ENCODE data around the gene FLT3.

FLT3 gene

GRCh38 chr13:27976362-27977091 lies 123.8 kb downstream of the FLT3 start:
- Histone ChIP-seq H3K4me1 (ENCODE audit: control extremely low read depth in 1 of 4, control insufficient read depth in 4 of 4, insufficient read depth in 4 of 4, low read length in 3 of 4) (peaks cover 0 to 34% (median 19%) of the 10 kb centered on the region in 4 experiments), H3K36me3 (ENCODE audit: control insufficient read depth in 4 of 4, insufficient read depth in 4 of 4, low read length in 3 of 4) (no peaks in the 10 kb centered on the region), H3K9me3 (ENCODE audit: control extremely low read depth in 1 of 5, control insufficient read depth in 4 of 5, insufficient read depth in 2 of 5, low read depth in 1 of 5, low read length in 4 of 5) (no peaks in the 10 kb centered on the region), H3K27me3 (replicated peaks in 2 of 5; ENCODE audit: control insufficient read depth in 4 of 5, insufficient read depth in 5 of 5, low read length in 4 of 5) (peaks cover 5 to 100% (median 75%) of the 10 kb centered on the region in 5 experiments), H3K27ac (ENCODE audit: insufficient read depth in 1 of 2, low read depth in 1 of 2, low read length in 2 of 2, poor library complexity in 1 of 2, severe bottlenecking in 2 of 2) (no peak overlapping the region), H3K4me3 (ENCODE audit: control insufficient read depth in 1 of 7, extremely low read depth in 1 of 7, insufficient read depth in 4 of 7, low read depth in 2 of 7, low read length in 6 of 7) (no peak overlapping the region)
- DNase-seq: no peak
- POLR2A ChIA-PET: no interaction called here
- 10% methylated on average over 10 of the region's 12 CpGs for WGBS (ENCODE audit: insufficient coverage)
- CTCF ChIA-PET: interaction anchor here (0.6 to 4.2 kb wide), 10 partner anchors 9 to 603 kb away, joined by 3 to 26 read pairs (median 4); no protein-coding TSS in a partner anchor

DNA sequence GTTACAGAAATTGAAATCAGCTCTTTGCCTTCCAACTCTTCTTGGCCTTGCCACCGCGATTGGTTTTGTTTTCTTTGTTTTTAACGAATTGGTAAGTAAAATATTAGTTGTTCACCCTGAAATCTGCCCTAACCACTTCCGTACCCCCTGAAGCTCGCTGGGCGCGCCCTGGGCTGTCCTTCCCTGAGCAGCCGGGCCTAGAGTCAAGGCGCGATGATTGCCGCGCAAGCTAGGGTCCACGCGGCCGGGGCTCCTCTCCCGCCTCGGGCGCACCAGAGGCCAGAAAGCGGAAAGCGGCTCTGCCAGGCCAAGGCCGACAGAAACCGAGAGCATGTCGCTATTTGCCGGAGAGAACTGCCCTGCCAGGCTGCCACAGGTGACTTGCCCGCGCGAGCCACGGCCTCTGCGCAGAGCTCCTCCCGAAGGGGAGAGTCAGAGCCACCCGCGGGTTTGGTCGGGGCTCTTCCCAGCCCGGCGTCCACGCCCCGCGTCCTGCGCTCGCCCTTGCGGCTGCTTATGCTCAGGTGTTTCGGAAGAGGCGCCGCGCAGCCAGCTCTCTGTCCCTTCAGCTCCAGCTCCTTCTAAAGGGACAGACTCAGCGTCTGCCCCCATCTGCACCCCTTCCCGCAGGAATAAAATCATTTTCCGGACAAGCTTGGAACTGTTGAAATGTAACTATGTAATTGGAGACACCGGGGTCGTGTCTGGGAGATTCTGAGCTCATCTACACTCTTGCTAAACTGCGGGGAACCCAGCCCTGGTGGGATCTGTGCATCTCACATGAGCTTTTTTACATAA lies 124.6 kb downstream of the FLT3 start:
- Histone ChIP-seq H3K9me3 (ENCODE audit: control extremely low read depth in 1 of 5, control insufficient read depth in 4 of 5, insufficient read depth in 2 of 5, low read depth in 1 of 5, low read length in 4 of 5) (no peaks in the 10 kb centered on the region), H3K27me3 (replicated peaks in 2 of 5; ENCODE audit: control insufficient read depth in 4 of 5, insufficient read depth in 5 of 5, low read length in 4 of 5) (peaks cover 5 to 100% (median 70%) of the 10 kb centered on the region in 5 experiments)
- CTCF ChIA-PET: interaction anchor here (0.8 to 4.2 kb wide), 10 partner anchors 8 to 602 kb away, joined by 3 to 26 read pairs (median 5); no protein-coding TSS in a partner anchor

DNA sequence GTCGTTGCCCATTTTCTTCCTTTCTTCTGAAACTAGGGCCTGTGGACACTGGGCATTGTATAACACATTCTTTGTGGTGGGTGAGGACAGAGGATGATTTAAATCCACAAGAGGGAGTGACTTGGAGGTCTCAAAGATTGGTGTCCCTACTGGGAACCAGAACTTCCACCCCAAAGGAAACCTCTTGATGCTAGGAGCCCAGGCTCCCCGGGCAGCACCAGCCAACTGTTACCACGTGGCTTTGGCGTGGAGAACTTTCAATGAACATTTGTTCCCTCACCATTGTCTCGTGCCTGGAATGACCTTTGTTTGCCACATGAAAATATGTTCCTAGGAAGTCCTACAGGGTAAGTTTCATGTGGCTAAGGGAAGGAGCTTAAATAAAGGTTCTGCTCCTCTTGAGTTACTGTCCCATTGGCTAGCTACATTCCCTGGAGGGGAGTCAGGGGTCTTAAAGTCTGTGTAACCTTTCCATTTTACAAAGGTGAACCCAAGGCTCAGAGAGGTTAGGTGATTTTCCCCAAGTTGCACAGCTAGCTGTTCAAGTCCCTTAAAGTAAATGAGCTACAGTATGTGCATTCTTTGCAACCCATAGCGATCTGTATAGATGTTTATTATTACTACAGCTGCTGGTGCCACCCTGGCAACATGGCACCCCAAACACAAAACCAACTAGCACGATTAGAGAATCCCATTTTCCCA lies 126.3 kb downstream of the FLT3 start:
- Histone ChIP-seq H3K9me3 (ENCODE audit: control extremely low read depth in 1 of 5, control insufficient read depth in 4 of 5, insufficient read depth in 2 of 5, low read depth in 1 of 5, low read length in 4 of 5) (no peaks in the 10 kb centered on the region), H3K4me3 (ENCODE audit: control insufficient read depth in 1 of 7, extremely low read depth in 1 of 7, insufficient read depth in 4 of 7, low read depth in 2 of 7, low read length in 6 of 7) (no peak overlapping the region), H3K36me3 (ENCODE audit: control insufficient read depth in 4 of 4, insufficient read depth in 4 of 4, low read length in 3 of 4) (no peaks in the 10 kb centered on the region), H3K4me1 (ENCODE audit: control extremely low read depth in 1 of 4, control insufficient read depth in 4 of 4, insufficient read depth in 4 of 4, low read length in 3 of 4) (peaks cover 0 to 31% (median 15%) of the 10 kb centered on the region in 4 experiments), H3K27ac (ENCODE audit: insufficient read depth in 1 of 2, low read depth in 1 of 2, low read length in 2 of 2, poor library complexity in 1 of 2, severe bottlenecking in 2 of 2) (no peak overlapping the region), H3K27me3 (replicated peaks in 2 of 5; ENCODE audit: control insufficient read depth in 4 of 5, insufficient read depth in 5 of 5, low read length in 4 of 5) (peaks cover 16 to 100% (median 68%) of the 10 kb centered on the region in 5 experiments)
- 20% methylated on average over 4 of the region's 7 CpGs for WGBS (ENCODE audit: insufficient coverage)
- POLR2A ChIA-PET: no interaction called here
- DNase-seq: no peak
- CTCF ChIA-PET: interaction anchor here (1.2 to 4.2 kb wide), 3 partner anchors 10 to 20 kb away, joined by 6 to 26 read pairs (median 11); no protein-coding TSS in a partner anchor

More for the DNA sequence above, 124.6 kb downstream of the FLT3 start:
- Histone ChIP-seq H3K4me1 (ENCODE audit: control extremely low read depth in 1 of 4, control insufficient read depth in 4 of 4, insufficient read depth in 4 of 4, low read length in 3 of 4) (peaks cover 0 to 36% (median 20%) of the 10 kb centered on the region in 4 experiments), H3K4me3 (ENCODE audit: control insufficient read depth in 1 of 7, extremely low read depth in 1 of 7, insufficient read depth in 4 of 7, low read depth in 2 of 7, low read length in 6 of 7) (no peak overlapping the region), H3K27ac (ENCODE audit: insufficient read depth in 1 of 2, low read depth in 1 of 2, low read length in 2 of 2, poor library complexity in 1 of 2, severe bottlenecking in 2 of 2) (no peak overlapping the region), H3K36me3 (ENCODE audit: control insufficient read depth in 4 of 4, insufficient read depth in 4 of 4, low read length in 3 of 4) (no peaks in the 10 kb centered on the region)
- WGBS (ENCODE audit: insufficient coverage): 6% methylated on average over 28 of the region's 51 CpGs
- POLR2A ChIA-PET: interaction anchor here (0.6 kb wide), 1 partner anchor 719 kb away, joined by 4 read pairs; no protein-coding TSS in a partner anchor
- no peak for DNase-seq

- Histone ChIP-seq H3K27ac (ENCODE audit: insufficient read depth in 1 of 2, low read depth in 1 of 2, low read length in 2 of 2, poor library complexity in 1 of 2, severe bottlenecking in 2 of 2) (no peak overlapping the region), H3K4me3 (ENCODE audit: control insufficient read depth in 1 of 7, extremely low read depth in 1 of 7, insufficient read depth in 4 of 7, low read depth in 2 of 7, low read length in 6 of 7) (no peak overlapping the region), H3K27me3 (replicated peaks in 2 of 5; ENCODE audit: control insufficient read depth in 4 of 5, insufficient read depth in 5 of 5, low read length in 4 of 5) (peaks cover 16 to 100% (median 65%) of the 10 kb centered on the region in 5 experiments), H3K36me3 (ENCODE audit: control insufficient read depth in 4 of 4, insufficient read depth in 4 of 4, low read length in 3 of 4) (no peaks in the 10 kb centered on the region), H3K4me1 (ENCODE audit: control extremely low read depth in 1 of 4, control insufficient read depth in 4 of 4, insufficient read depth in 4 of 4, low read length in 3 of 4) (peaks cover 0 to 35% (median 21%) of the 10 kb centered on the region in 4 experiments), H3K9me3 (ENCODE audit: control extremely low read depth in 1 of 5, control insufficient read depth in 4 of 5, insufficient read depth in 2 of 5, low read depth in 1 of 5, low read length in 4 of 5) (no peaks in the 10 kb centered on the region)
- 39% methylated on average over 5 of the region's 5 CpGs for WGBS (ENCODE audit: insufficient coverage)
- ChIA-PET CTCF (interaction anchor here (0.7 to 4.3 kb wide), 4 partner anchors 10 to 992 kb away, joined by 3 to 26 read pairs (median 14); no protein-coding TSS in a partner anchor), POLR2A (no interaction called here)
- DNase-seq: no peak
Measured at GRCh38 chr13:27973291-27973690, 127.1 kb downstream of the FLT3 start.

- 65% methylated on average over 2 of the region's 2 CpGs for WGBS (ENCODE audit: insufficient coverage)
- no peak overlapping the region for H3K27ac ChIP-seq (ENCODE audit: insufficient read depth in 1 of 2, low read depth in 1 of 2, low read length in 2 of 2, poor library complexity in 1 of 2, severe bottlenecking in 2 of 2)
- ChIA-PET POLR2A (no interaction called here), CTCF (interaction anchor here (0.7 to 4.3 kb wide), 6 partner anchors 11 to 146 kb away, joined by 3 to 26 read pairs (median 9); no protein-coding TSS in a partner anchor)
- no peaks in the 10 kb centered on the region for H3K36me3 ChIP-seq (ENCODE audit: control insufficient read depth in 4 of 4, insufficient read depth in 4 of 4, low read length in 3 of 4)
- H3K4me3 ChIP-seq (ENCODE audit: control insufficient read depth in 1 of 7, extremely low read depth in 1 of 7, insufficient read depth in 4 of 7, low read depth in 2 of 7, low read length in 6 of 7): no peak overlapping the region
- no peak for DNase-seq
- peaks cover 0 to 34% (median 23%) of the 10 kb centered on the region in 4 experiments for H3K4me1 ChIP-seq (ENCODE audit: control extremely low read depth in 1 of 4, control insufficient read depth in 4 of 4, insufficient read depth in 4 of 4, low read length in 3 of 4)
- no peaks in the 10 kb centered on the region for H3K9me3 ChIP-seq (ENCODE audit: control extremely low read depth in 1 of 5, control insufficient read depth in 4 of 5, insufficient read depth in 2 of 5, low read depth in 1 of 5, low read length in 4 of 5)
- H3K27me3 ChIP-seq (replicated peaks in 2 of 5; ENCODE audit: control insufficient read depth in 4 of 5, insufficient read depth in 5 of 5, low read length in 4 of 5): peaks cover 16 to 100% (median 63%) of the 10 kb centered on the region in 5 experiments
Measured at GRCh38 chr13:27972478-27972820, 127.9 kb downstream of the FLT3 start.

GRCh38 chr13:27971776-27972477 lies 128.4 kb downstream of the FLT3 start:
- ChIA-PET CTCF (interaction anchor here (0.7 to 4.3 kb wide), 7 partner anchors 11 to 146 kb away, joined by 3 to 18 read pairs (median 6); no protein-coding TSS in a partner anchor), POLR2A (no interaction called here)
- no peak for DNase-seq
- Histone ChIP-seq H3K27ac (ENCODE audit: insufficient read depth in 1 of 2, low read depth in 1 of 2, low read length in 2 of 2, poor library complexity in 1 of 2, severe bottlenecking in 2 of 2) (no peak overlapping the region), H3K27me3 (replicated peaks in 2 of 5; ENCODE audit: control insufficient read depth in 4 of 5, insufficient read depth in 5 of 5, low read length in 4 of 5) (peaks cover 16 to 100% (median 64%) of the 10 kb centered on the region in 5 experiments), H3K4me3 (ENCODE audit: control insufficient read depth in 1 of 7, extremely low read depth in 1 of 7, insufficient read depth in 4 of 7, low read depth in 2 of 7, low read length in 6 of 7) (no peak overlapping the region), H3K4me1 (ENCODE audit: control extremely low read depth in 1 of 4, control insufficient read depth in 4 of 4, insufficient read depth in 4 of 4, low read length in 3 of 4) (peaks cover 0 to 38% (median 26%) of the 10 kb centered on the region in 4 experiments), H3K9me3 (ENCODE audit: control extremely low read depth in 1 of 5, control insufficient read depth in 4 of 5, insufficient read depth in 2 of 5, low read depth in 1 of 5, low read length in 4 of 5) (no peaks in the 10 kb centered on the region), H3K36me3 (ENCODE audit: control insufficient read depth in 4 of 4, insufficient read depth in 4 of 4, low read length in 3 of 4) (no peaks in the 10 kb centered on the region)
- WGBS (ENCODE audit: insufficient coverage): 78% methylated on average over 7 of the region's 7 CpGs
